ENCODE data around the gene DFFB. TPM values are rescaled to one million over a fixed set of nuclear protein-coding genes. Genes with fewer than 3 reads are reported as not detected.

The DFFB gene
- total RNA-seq, 1 experiment from 2014 or later: 11.9 TPM

- Histone ChIP-seq H3K4me3 (no peak overlapping the region), H3K4me1 (replicated peaks) (no peaks in the 10 kb centered on the region), H3K9me3 (replicated peaks) (peaks cover 3% of the 10 kb centered on the region; the same call in 1 of the 2 replicates), H3K36me3 (no peaks in the 10 kb centered on the region), H3K27me3 (replicated peaks) (no peaks in the 10 kb centered on the region), H3K27ac (no peak overlapping the region)
- DNase-seq (ENCODE audit: low read depth in 1 of 2, low spot score in 2 of 2): no peak
These were observed 73.2 kb downstream of the DFFB start for GRCh38 chr1:3930301-3931006.

GRCh38 chr1:3931007-3931912, 74.0 kb downstream of the DFFB start:
- H3K9me3 ChIP-seq (replicated peaks): peaks cover 3% of the 10 kb centered on the region
- H3K27ac ChIP-seq: no peak overlapping the region
- H3K4me3 ChIP-seq: no peak overlapping the region
- DNase-seq (ENCODE audit: low read depth in 1 of 2, low spot score in 2 of 2): no peak
- H3K36me3 ChIP-seq: no peaks in the 10 kb centered on the region
- no peaks in the 10 kb centered on the region for H3K27me3 ChIP-seq (replicated peaks)
- no peaks in the 10 kb centered on the region for H3K4me1 ChIP-seq (replicated peaks)

- no peaks in the 10 kb centered on the region for H3K27me3 ChIP-seq (replicated peaks)
- H3K9me3 ChIP-seq (replicated peaks): peaks cover 6% of the 10 kb centered on the region
These were observed 75.1 kb downstream of the DFFB start for GRCh38 chr1:3932156-3932919.

More at GRCh38 chr1:3932156-3932919, 75.1 kb downstream of the DFFB start:
- no peaks in the 10 kb centered on the region for H3K36me3 ChIP-seq
- no peak for DNase-seq (ENCODE audit: low read depth in 1 of 2, low spot score in 2 of 2)
- no peak overlapping the region for H3K4me3 ChIP-seq
- H3K27ac ChIP-seq: no peak overlapping the region
- H3K4me1 ChIP-seq (replicated peaks): no peaks in the 10 kb centered on the region

Other genes with a start within 250 kb of the DFFB start
- gene MEGF6, start 246.0 kb upstream of the DFFB start, total RNA-seq (2014; rRNA removed; shearing (Covaris generic)): 2.0 and 2.2 TPM in 2 replicates
- gene TPRG1L, start 232.5 kb upstream of the DFFB start, total RNA-seq (2014; rRNA removed; shearing (Covaris generic)): 6.6 and 17.4 TPM in 2 replicates
- 19.5 and 23.7 TPM in 2 replicates for gene WRAP73, start 207.4 kb upstream of the DFFB start, total RNA-seq (2014; rRNA removed; shearing (Covaris generic))
- gene TP73, start 205.0 kb upstream of the DFFB start, total RNA-seq (2014; rRNA removed; shearing (Covaris generic)): 2.2 and 3.4 TPM in 2 replicates
- not detected in 2 replicates for gene CCDC27, start 105.0 kb upstream of the DFFB start, total RNA-seq (2014; rRNA removed; shearing (Covaris generic))
- gene SMIM1, start 84.7 kb upstream of the DFFB start, total RNA-seq (2014; rRNA removed; shearing (Covaris generic)): not detected in 2 replicates
- 46.4 and 70.8 TPM in 2 replicates for gene LRRC47, start 61.0 kb upstream of the DFFB start, total RNA-seq (2014; rRNA removed; shearing (Covaris generic))
- 14.8 and 51.1 TPM in 2 replicates for gene CEP104, start 265 bp upstream of the DFFB start, total RNA-seq (2014; rRNA removed; shearing (Covaris generic))
- gene C1orf174, start 42.8 kb downstream of the DFFB start, total RNA-seq (2014; rRNA removed; shearing (Covaris generic)): 21.6 and 36.3 TPM in 2 replicates